RWPE1 (cell line): ENCODE data around the gene TMEM39B.
"Not testable (repeated sequence)": the region's sequence is repeated elsewhere in the genome, so short reads cannot be mapped to it uniquely, and the experiment has no call there.

Source experiments
- CTCF ChIA-PET: fragments of 350-600 bp; sonication (Branson Sonifier 250); formaldehyde crosslinking; extraction: SDS; loops from one replicate; lab custom pipeline; 2021; lab: Yijun Ruan, JAX
- POLR2A ChIA-PET: fragments of 400-600 bp; formaldehyde crosslinking; extraction: SDS; loops from one replicate; lab custom pipeline; 2020; ENCODE audit warnings: antibody characterized with exemption; ENCODE audit not compliant: low non-redundant PET; lab: Yijun Ruan, JAX
- DNase-seq: peaks from one replicate; pipeline ENCODE4 v3.0.0; 2012; ENCODE audit warnings: low spot score
- H3K27ac ChIP-seq: fragments of 450-650 bp; 2 replicates; pipeline ENCODE4 v1.5.1; 2017
- CTCF ChIP-seq: fragments of 450-650 bp; conservative IDR thresholded peaks from 2 replicates; pipeline ENCODE4 v1.5.1; 2017; ENCODE audit warnings: low read depth, mild to moderate bottlenecking

Gene TMEM39B

GRCh38 chr1:32073299-32074229 lies 825 bp downstream of the TMEM39B start:
- no peak for TF ChIP-seq CTCF
- DNase-seq: no peak
- ChIA-PET POLR2A (interaction anchor here (0.6 to 1.1 kb wide), 2 partner anchors 8 to 34 kb away, joined by 5 to 6 read pairs; partner anchors contain the start of gene KPNA6), CTCF (interaction anchor here (0.6 to 1.7 kb wide), 7 partner anchors 13 to 253 kb away, joined by 3 to 5 read pairs (median 4); partner anchors contain the start of gene KPNA6)
- H3K27ac ChIP-seq: peak overlapping the region; percentile 94

- ChIA-PET CTCF (interaction anchor here (0.5 kb wide), 1 partner anchor 59 kb away, joined by 3 read pairs; no protein-coding TSS in a partner anchor), POLR2A (no interaction called here)
- 0 out of 2 replicates have a peak overlapping the region, but pooled peaks have one; percentile 12 for H3K27ac ChIP-seq
- TF ChIP-seq CTCF: no peak
- DNase-seq: no peak
Observed at GRCh38 chr1:32074841-32075240, 2.1 kb downstream of the TMEM39B start.

GRCh38 chr1:32077451-32077850 lies 4.7 kb downstream of the TMEM39B start:
- TF ChIP-seq CTCF: no peak
- H3K27ac ChIP-seq: no peak overlapping the region; the same call in 1 of the 2 replicates
- DNase-seq: no peak
- ChIA-PET POLR2A (no interaction called here), CTCF (no interaction called here)

GRCh38 chr1:32082022-32082421 lies 9.3 kb downstream of the TMEM39B start:
- no peak for TF ChIP-seq CTCF
- H3K27ac ChIP-seq: no peak overlapping the region
- POLR2A ChIA-PET: no interaction called here
- DNase-seq: no peak
- CTCF ChIA-PET: interaction anchor here (0.6 kb wide), 1 partner anchor 10 kb away, joined by 5 read pairs; no protein-coding TSS in a partner anchor

GRCh38 chr1:32086381-32086780 lies 13.6 kb downstream of the TMEM39B start:
- DNase-seq, POLR2A ChIA-PET, H3K27ac ChIP-seq: not testable (repeated sequence)
- CTCF ChIA-PET: interaction anchor here (0.6 to 1.0 kb wide), 2 partner anchors 13 to 21 kb away, joined by 3 to 8 read pairs; partner anchors contain the start of gene TMEM39B

GRCh38 chr1:32091176-32091575 lies 18.4 kb downstream of the TMEM39B start:
- no peak overlapping the region for H3K27ac ChIP-seq
- DNase-seq: no peak
- ChIA-PET CTCF (no interaction called here), POLR2A (interaction anchor here (0.6 kb wide), 1 partner anchor 102 kb away, joined by 9 read pairs; no protein-coding TSS in a partner anchor)
- no peak for TF ChIP-seq CTCF
